Thyroid gland (tissue), 4 donors: Measurements from ENCODE around the gene BIRC7. TPM values are rescaled to one million over a fixed set of nuclear protein-coding genes. Genes with fewer than 3 reads are reported as not detected.
A peak's percentile ranks its signal among the peaks of the same experiment; 100 is the strongest.

ENCODE experiments used
- DNase-seq, 2 donors: peaks; one replicate each; pipeline ENCODE4 v3.0.0-alpha.2; 2019
- H3K27ac ChIP-seq, 3 donors: fragments of 200-600 bp; sonication (generic); 1 replicate in 2 of 3; 2 replicates in 1 of 3; pipeline ENCODE4 v1.5.1; 2016 to 2019; ENCODE audit warnings: mild to moderate bottlenecking in 1 of 3, moderate library complexity in 1 of 3
- H3K27me3 ChIP-seq: fragments of 200-600 bp; sonication (generic); one replicate; pipeline ENCODE4 v1.5.1; 2019
- H3K36me3 ChIP-seq, 2 donors: fragments of 200-600 bp; sonication (generic); one replicate each; pipeline ENCODE4 v1.5.1; 2016 to 2019
- H3K4me1 ChIP-seq, 2 donors: fragments of 200-600 bp; sonication (generic); one replicate each; pipeline ENCODE4 v1.5.1; 2017 to 2019
- H3K4me3 ChIP-seq, 3 donors: fragments of 200-600 bp; sonication (generic); replicated peaks in 1 of 3; 1 replicate in 2 of 3; 2 replicates in 1 of 3; pipeline ENCODE4 v1.5.1; 2016; ENCODE audit warnings: mild to moderate bottlenecking in 1 of 3
- H3K9me3 ChIP-seq: fragments of 200-600 bp; sonication (generic); one replicate; pipeline ENCODE4 v1.5.1; 2017
- POLR2A ChIP-seq, 2 donors: fragments of 450-650 bp; IDR thresholded peaks; one replicate each; pipeline ENCODE4 v1.6.1; 2017; ENCODE audit warnings: antibody characterized with exemption in 2 of 2, mild to moderate bottlenecking in 2 of 2, moderate library complexity in 1 of 2
- WGBS, 2 donors: methylation state at CpG; one replicate each; pipeline ENCODE4 v1.1.5; 2017; 5-methylcytosine and 5-hydroxymethylcytosine counted together
- intact Hi-C: fragments of 100-400 bp; cut with DNase I; formaldehyde crosslinking; loops from one replicate; pipeline ENCODE4 v1.15.1; 2023
- total RNA-seq, 4 donors: library from RNA; depleted of rRNA; stranded (reverse); fragments of >200 nt; gene quantifications; one replicate each; pipeline ENCODE4 v1.2.3, GENCODE V29; 2016
- TF ChIP-seq, protein P1 (sequence below), 6 experiments: fragments of 200-600 bp in 3 of 6; fragments of 450-650 bp in 3 of 6; sonication (generic) in 3 of 6; IDR thresholded peaks; one replicate each; pipeline ENCODE4 v1.5.1; 2016 to 2019; ENCODE audit warnings: antibody characterized with exemption in 6 of 6, mild to moderate bottlenecking in 2 of 6, inconsistent platforms in 1 of 6, moderate library complexity in 1 of 6

The BIRC7 gene
- total RNA-seq, 4 donors from 2014 or later = not detected

DNA sequence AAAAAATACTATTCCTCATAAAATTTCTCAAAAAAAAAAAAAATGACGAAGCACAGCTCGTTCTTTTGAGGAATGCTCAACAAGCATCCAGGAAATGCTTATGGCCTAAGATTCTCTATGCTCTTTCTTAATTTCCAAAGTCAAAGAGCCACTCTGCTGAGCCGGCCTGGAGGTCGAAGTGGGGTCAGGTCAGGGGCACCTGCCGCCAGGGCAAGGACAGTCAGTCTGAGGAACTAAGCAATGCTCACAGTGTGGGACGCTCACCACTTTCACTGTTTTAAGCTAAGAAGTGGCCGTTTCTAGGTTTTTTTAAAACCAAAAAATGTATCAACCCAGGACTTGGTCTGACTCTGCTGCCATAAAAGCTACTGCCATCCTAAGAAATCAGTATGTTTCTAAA is 37.1 kb upstream of the BIRC7 start:
- peaks cover 31 to 32% of the 10 kb centered on the region in 2 donors for H3K36me3 ChIP-seq

DNA sequence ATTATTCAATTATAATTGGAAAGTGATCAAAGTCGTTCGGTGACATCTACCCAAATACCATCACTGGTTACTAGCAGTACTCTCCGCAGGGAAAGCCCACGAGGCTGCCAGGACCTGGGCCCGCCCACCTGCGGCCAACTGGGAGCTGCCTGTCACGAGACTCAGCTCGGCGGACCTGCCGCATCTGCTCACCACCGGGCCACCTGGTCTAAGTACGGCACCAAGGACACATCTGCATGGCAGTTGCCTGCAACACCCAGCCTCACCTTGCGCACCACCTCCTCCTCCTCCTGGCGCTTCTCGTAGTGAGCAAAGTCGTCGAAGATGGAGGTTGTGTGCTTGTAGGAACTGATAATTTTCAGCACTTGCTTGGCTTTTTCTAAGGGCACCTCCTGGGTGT is 33.7 kb upstream of the BIRC7 start:
- Histone ChIP-seq H3K27me3 (no peaks in the 10 kb centered on the region), H3K4me3 (no peak overlapping the region), H3K27ac (no peak overlapping the region), H3K36me3 (peaks cover 34 to 37% of the 10 kb centered on the region in 2 donors), H3K9me3 (no peaks in the 10 kb centered on the region), H3K4me1 (peaks cover 5% of the 10 kb centered on the region in 2 donors)
- DNase-seq = no peak
- TF ChIP-seq, protein P1, sequence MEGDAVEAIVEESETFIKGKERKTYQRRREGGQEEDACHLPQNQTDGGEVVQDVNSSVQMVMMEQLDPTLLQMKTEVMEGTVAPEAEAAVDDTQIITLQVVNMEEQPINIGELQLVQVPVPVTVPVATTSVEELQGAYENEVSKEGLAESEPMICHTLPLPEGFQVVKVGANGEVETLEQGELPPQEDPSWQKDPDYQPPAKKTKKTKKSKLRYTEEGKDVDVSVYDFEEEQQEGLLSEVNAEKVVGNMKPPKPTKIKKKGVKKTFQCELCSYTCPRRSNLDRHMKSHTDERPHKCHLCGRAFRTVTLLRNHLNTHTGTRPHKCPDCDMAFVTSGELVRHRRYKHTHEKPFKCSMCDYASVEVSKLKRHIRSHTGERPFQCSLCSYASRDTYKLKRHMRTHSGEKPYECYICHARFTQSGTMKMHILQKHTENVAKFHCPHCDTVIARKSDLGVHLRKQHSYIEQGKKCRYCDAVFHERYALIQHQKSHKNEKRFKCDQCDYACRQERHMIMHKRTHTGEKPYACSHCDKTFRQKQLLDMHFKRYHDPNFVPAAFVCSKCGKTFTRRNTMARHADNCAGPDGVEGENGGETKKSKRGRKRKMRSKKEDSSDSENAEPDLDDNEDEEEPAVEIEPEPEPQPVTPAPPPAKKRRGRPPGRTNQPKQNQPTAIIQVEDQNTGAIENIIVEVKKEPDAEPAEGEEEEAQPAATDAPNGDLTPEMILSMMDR (IDR thresholded peaks at IDR 0.05) = no peak
- no peak for TF ChIP-seq POLR2A (IDR thresholded peaks at IDR 0.05)
- 93 to 94% methylated on average over 11 to 17 of the region's 17 CpGs for WGBS, 2 donors
- intact Hi-C loops = no loop called here

More for the DNA sequence above, 37.1 kb upstream of the BIRC7 start:
- Histone ChIP-seq H3K27me3 (no peaks in the 10 kb centered on the region), H3K9me3 (no peaks in the 10 kb centered on the region), H3K4me1 (no peaks in the 10 kb centered on the region), H3K4me3 (no peak overlapping the region), H3K27ac (no peak overlapping the region)
- TF ChIP-seq, protein P1 (IDR thresholded peaks at IDR 0.05) = no peak
- TF ChIP-seq POLR2A (IDR thresholded peaks at IDR 0.05) = no peak
- no peak for DNase-seq
- intact Hi-C loops = no loop called here
- 87 to 90% methylated on average over 7 of the region's 7 CpGs for WGBS, 2 donors

DNA sequence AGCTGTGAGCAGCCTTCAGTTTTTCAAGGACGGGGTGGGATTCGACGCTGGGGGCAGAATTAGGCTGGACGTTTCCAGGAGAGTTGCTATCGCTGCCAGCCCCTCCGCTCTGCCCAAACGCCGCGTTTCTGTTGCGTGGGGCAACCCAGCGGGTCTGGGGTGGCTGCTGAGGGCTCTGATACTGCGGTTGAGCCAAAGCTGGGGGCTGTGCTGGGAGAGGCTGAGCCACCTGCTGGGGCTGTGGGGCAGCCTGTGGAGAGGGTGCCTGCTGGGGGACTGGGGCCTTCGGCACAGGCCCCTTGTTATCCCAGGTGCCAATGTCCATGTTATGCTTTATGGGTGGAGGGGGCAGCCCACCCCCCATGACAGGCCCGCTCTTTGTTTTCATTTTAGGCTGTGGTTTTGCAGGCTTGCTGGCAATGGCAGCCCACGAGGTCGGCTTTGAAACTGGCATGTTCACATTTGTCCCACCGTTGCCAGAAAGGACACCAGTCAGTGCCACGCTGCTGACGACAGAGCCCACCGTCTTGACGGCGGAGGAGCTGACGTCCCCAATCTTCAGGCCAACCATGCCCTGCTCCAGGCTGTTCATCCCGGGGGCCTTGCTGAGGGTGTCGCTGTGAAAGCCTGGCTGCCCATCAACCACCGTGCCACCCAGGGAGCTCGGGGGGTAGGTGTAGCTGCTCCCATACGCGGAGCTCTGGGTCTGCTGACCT is 32.7 kb upstream of the BIRC7 start:
- no peak overlapping the region for H3K4me3 ChIP-seq
- H3K27ac ChIP-seq = no peak overlapping the region
- H3K27me3 ChIP-seq = no peaks in the 10 kb centered on the region
- TF ChIP-seq, protein P1 (IDR thresholded peaks at IDR 0.05) = no peak
- no peak for TF ChIP-seq POLR2A (IDR thresholded peaks at IDR 0.05)
- intact Hi-C loops = no loop called here
- 95% methylated on average over 25 to 28 of the region's 29 CpGs for WGBS, 2 donors
- H3K4me1 ChIP-seq = peaks cover 5% of the 10 kb centered on the region in 2 donors
- DNase-seq = no peak
- H3K36me3 ChIP-seq = peaks cover 34 to 41% of the 10 kb centered on the region in 2 donors
- no peaks in the 10 kb centered on the region for H3K9me3 ChIP-seq

DNA sequence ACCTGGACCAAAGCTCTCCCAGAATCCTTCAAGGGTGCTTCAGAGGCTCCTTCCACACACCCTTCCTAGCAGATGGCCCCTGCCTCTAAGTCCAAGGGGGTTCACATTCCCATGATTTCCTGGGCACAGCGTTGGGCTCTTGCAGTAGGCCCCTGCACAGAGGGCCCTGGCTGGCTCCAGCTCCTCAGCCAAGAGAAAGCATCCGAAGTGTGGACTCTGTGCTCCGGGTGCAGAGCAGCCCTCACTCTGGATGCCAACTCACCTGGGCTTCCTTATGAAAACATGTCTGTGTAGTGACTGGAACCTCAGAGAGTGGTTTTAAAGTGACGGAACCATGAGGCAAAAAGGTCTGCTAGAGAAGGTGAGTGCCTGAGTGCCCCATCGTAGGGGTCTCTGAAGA is 31.3 kb upstream of the BIRC7 start:
- Histone ChIP-seq H3K4me3 (no peak overlapping the region), H3K36me3 (peaks cover 44 to 54% of the 10 kb centered on the region in 2 donors), H3K9me3 (no peaks in the 10 kb centered on the region), H3K27ac (no peak overlapping the region), H3K27me3 (no peaks in the 10 kb centered on the region), H3K4me1 (peaks cover 5% of the 10 kb centered on the region in 2 donors)
- intact Hi-C loops = no loop called here
- 36 to 49% methylated on average over 5 of the region's 5 CpGs for WGBS, 2 donors
- peak; percentile 62 to 63 for DNase-seq
- no peak for TF ChIP-seq POLR2A (IDR thresholded peaks at IDR 0.05)
- TF ChIP-seq, protein P1 (IDR thresholded peaks at IDR 0.05) = no peak

DNA sequence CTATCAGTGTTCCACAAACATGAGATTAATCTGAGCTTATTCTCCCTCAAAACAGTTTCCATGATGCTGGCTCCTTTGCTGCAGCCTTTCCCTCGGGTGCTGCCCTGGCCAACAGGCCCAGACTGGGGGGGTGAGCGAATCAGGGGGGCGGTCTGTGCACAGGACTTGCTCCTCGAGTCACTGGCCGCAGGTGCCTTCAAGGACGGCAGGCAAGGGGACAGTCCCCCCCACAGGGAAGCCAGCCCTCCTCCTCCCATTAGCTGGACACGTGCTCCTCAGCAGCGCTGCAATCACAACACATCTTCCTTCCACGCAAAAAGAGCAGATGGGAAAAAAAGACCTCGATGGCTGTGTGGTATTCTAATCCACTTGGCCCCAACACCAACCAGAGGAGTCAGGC is 29.8 kb upstream of the BIRC7 start:
- peaks cover 5% of the 10 kb centered on the region in 2 donors for H3K4me1 ChIP-seq
- no peaks in the 10 kb centered on the region for H3K27me3 ChIP-seq
- TF ChIP-seq, protein P1 (IDR thresholded peaks at IDR 0.05) = no peak
- TF ChIP-seq POLR2A (IDR thresholded peaks at IDR 0.05) = no peak
- no peak for DNase-seq
- intact Hi-C loops = no loop called here
- H3K36me3 ChIP-seq = peaks cover 44 to 66% of the 10 kb centered on the region in 2 donors
- H3K4me3 ChIP-seq = no peak overlapping the region
- H3K27ac ChIP-seq = no peak overlapping the region
- no peaks in the 10 kb centered on the region for H3K9me3 ChIP-seq
- 84 to 92% methylated on average over 4 to 10 of the region's 10 CpGs for WGBS, 2 donors
